HepG2 (cell line): ENCODE results near the gene CCDC50. TPM values are rescaled to one million over a fixed set of nuclear protein-coding genes. Genes with fewer than 3 reads are reported as not detected.

Experiments used
- ATAC-seq: fragments of 200-7000 bp; cut with Tn5 transposase; 3 replicates; pipeline ENCODE4 v1.9.1; 2020; ENCODE audit warnings: mild to moderate bottlenecking, moderate library complexity
- BruUV-seq: library from RNA; stranded (reverse); fragments of 400-500 nt; replicated peaks from 2 replicates; lab custom pipeline; 2021; lab: Mats Ljungman, UMichigan
- CTCF ChIA-PET: fragments of 300-600 bp; formaldehyde crosslinking; extraction: SDS; loops from one replicate; lab custom pipeline; 2021; ENCODE audit warnings: low total read pairs, inconsistent platforms, low intra/inter-chr PET ratio; lab: Yijun Ruan, JAX
- POLR2A ChIA-PET: fragments of 350-600 bp; sonication (Branson Sonifier 250); formaldehyde crosslinking; loops from one replicate; lab custom pipeline; 2020; ENCODE audit warnings: antibody characterized with exemption, inconsistent platforms; lab: Yijun Ruan, JAX
- DNase-seq: peaks from one replicate; pipeline ENCODE4 v3.0.0-alpha.2; 2015; ENCODE audit warnings: low spot score
- FAIRE-seq: peaks from 3 replicates; lab custom pipeline; 2011; peaks lifted over from hg19 to GRCh38; lab: Jason Lieb, UNC
- H2AFZ ChIP-seq: one replicate; pipeline ENCODE4 v1.6.1; 2011; ENCODE audit warnings: low read length, inconsistent platforms
- H3K27ac ChIP-seq: fragments of 300-600 bp; 3 replicates; pipeline ENCODE4 v1.8.0; 2011; ENCODE audit warnings: mixed run types, mild to moderate bottlenecking, mixed read lengths, low read length, inconsistent platforms; ENCODE audit not compliant: insufficient read depth; ENCODE audit errors: extremely low read length
- H3K27me3 ChIP-seq, 2 experiments: fragments of 200-600 bp in 1 of 2; 2 replicates in 1 of 2; 3 replicates in 1 of 2; pipeline versions ENCODE4 v1.6.0 to v1.8.0; 2011; ENCODE audit warnings: low read length in 2 of 2, mild to moderate bottlenecking in 2 of 2, moderate library complexity in 2 of 2, inconsistent platforms in 1 of 2; ENCODE audit not compliant: insufficient read depth in 2 of 2, control insufficient read depth in 1 of 2
- H3K36me3 ChIP-seq, 2 experiments: fragments of 200-600 bp in 1 of 2; replicated peaks in 1 of 2; 2 replicates in 1 of 2; 3 replicates in 1 of 2; pipeline versions ENCODE4 v1.5.1 to v1.8.0; 2011; ENCODE audit warnings: low read length in 2 of 2, inconsistent platforms in 1 of 2; ENCODE audit not compliant: insufficient read depth in 2 of 2, control insufficient read depth in 1 of 2
- H3K4me1 ChIP-seq: 2 replicates; pipeline ENCODE4 v1.5.1; 2012; ENCODE audit warnings: low read length, inconsistent platforms; ENCODE audit not compliant: insufficient read depth
- H3K4me2 ChIP-seq: 2 replicates; pipeline ENCODE4 v1.6.0; 2011; ENCODE audit warnings: low read depth, low read length, inconsistent platforms
- H3K4me3 ChIP-seq, 3 experiments: fragments of 200-600 bp in 1 of 3; sonication (generic), shearing (Covaris generic) in 1 of 3; replicated peaks in 1 of 3; 2 replicates each; pipeline ENCODE4 v1.5.1; 2011 to 2016; ENCODE audit warnings: low read length in 3 of 3, inconsistent platforms in 2 of 3, low read depth in 2 of 3, mild to moderate bottlenecking in 2 of 3, control low read depth in 1 of 3, mixed read lengths in 1 of 3; ENCODE audit not compliant: insufficient read depth in 1 of 3
- H3K79me2 ChIP-seq: one replicate; pipeline ENCODE4 v1.6.1; 2011; ENCODE audit warnings: low read length, inconsistent platforms; ENCODE audit not compliant: insufficient read depth
- H3K9ac ChIP-seq: 2 replicates; pipeline ENCODE4 v1.6.0; 2011; ENCODE audit warnings: mild to moderate bottlenecking, low read depth, low read length, inconsistent platforms; ENCODE audit not compliant: insufficient read depth
- H3K9me3 ChIP-seq: 2 replicates; pipeline ENCODE4 v1.5.1; 2012; ENCODE audit warnings: mild to moderate bottlenecking, low read length
- H4K20me1 ChIP-seq: 2 replicates; pipeline ENCODE4 v1.6.0; 2011; ENCODE audit warnings: inconsistent platforms, mild to moderate bottlenecking, low read length, moderate library complexity; ENCODE audit not compliant: insufficient read depth
- ARNT ChIP-seq: fragments of 450-650 bp; IDR thresholded peaks from 2 replicates; pipeline ENCODE4 v1.6.1; 2017
- FOXA3 ChIP-seq: IDR thresholded peaks from 2 replicates; pipeline ENCODE4 v1.6.1; 2016; ENCODE audit warnings: missing genetic modification reagents, missing compliant biosample characterization
- SIN3A ChIP-seq: IDR thresholded peaks from 2 replicates; pipeline ENCODE4 v1.6.1; 2011; ENCODE audit warnings: low read depth, mild to moderate bottlenecking, control low read depth, low read length, borderline replicate concordance
- TCF7L2 ChIP-seq: IDR thresholded peaks from 2 replicates; pipeline ENCODE4 v1.6.1; 2011; ENCODE audit warnings: mild to moderate bottlenecking, low read depth, low read length, moderate library complexity
- THAP11 ChIP-seq: IDR thresholded peaks from 2 replicates; pipeline ENCODE4 v1.6.1; 2016; ENCODE audit warnings: missing biosample characterization, missing genetic modification reagents
- ZNF446 ChIP-seq: sonication (generic); formaldehyde crosslinking; IDR thresholded peaks from 2 replicates; pipeline ENCODE4 v1.5.0; 2020; ENCODE audit warnings: mild to moderate bottlenecking, missing genetic modification reagents
- ZNF468 ChIP-seq: sonication (generic); formaldehyde crosslinking; IDR thresholded peaks from 2 replicates; pipeline ENCODE4 v1.8.0; 2022; ENCODE audit warnings: mild to moderate bottlenecking, moderate library complexity, missing genetic modification reagents
- ZNF550 ChIP-seq: sonication (generic); formaldehyde crosslinking; IDR thresholded peaks from 2 replicates; pipeline ENCODE4 v1.4.0; 2020; ENCODE audit warnings: mild to moderate bottlenecking, missing genetic modification reagents, borderline replicate concordance
- ZNF607 ChIP-seq: sonication (generic); formaldehyde crosslinking; IDR thresholded peaks from 2 replicates; pipeline ENCODE4 v1.5.1; 2020; ENCODE audit warnings: missing genetic modification reagents, mild to moderate bottlenecking, borderline replicate concordance
- WGBS: methylation state at CpG from one replicate; pipeline ENCODE4 v1.1.6; 2017; ENCODE audit warnings: low lambda C conversion rate; 5-methylcytosine and 5-hydroxymethylcytosine counted together
- in situ Hi-C: cut with HindIII; loops from 2 replicates; pipeline ENCODE4 v1.10.0; 2017; ENCODE audit warnings: low pct_unique_long_range_greater_than_20kb; ENCODE audit not compliant: extremely low pct_ligation_motif_present
- intact Hi-C: fragments of 100-400 bp; cut with micrococcal nuclease; formaldehyde crosslinking; loops from one replicate; pipeline ENCODE4 v1.10.0; 2022; ENCODE audit not compliant: unreplicated experiment
- polyA plus RNA-seq, 8 experiments: library from polyadenylated mRNA; depleted of rRNA in 3 of 8; stranded (reverse) in 7 of 8; unstranded in 1 of 8; fragments of >200 nt; fragmentation: Illumina TruSeq in 4 of 8; extraction: Trizol in 4 of 8; gene quantifications; 2 replicates each; pipeline versions ENCODE4 v1.2.1 to v1.2.3, GENCODE V29; 2011 to 2016; ENCODE audit warnings: low read depth in 4 of 8, missing spikeins in 1 of 8, mixed read lengths in 1 of 8; ENCODE audit not compliant: insufficient read depth in 1 of 8
- total RNA-seq, 5 experiments: library from RNA; depleted of rRNA; stranded (reverse); fragments of >200 nt; fragmentation: Illumina TruSeq; extraction: Trizol; gene quantifications; 2 replicates each; pipeline ENCODE4 v1.2.3, GENCODE V29; 2016; ENCODE audit warnings: low read depth in 1 of 5
- TF ChIP-seq, protein P1 (sequence below): sonication (generic); formaldehyde crosslinking; IDR thresholded peaks from 2 replicates; pipeline ENCODE4 v1.4.0; 2020; ENCODE audit warnings: missing genetic modification reagents, borderline replicate concordance
- TF ChIP-seq, protein P2 (sequence below): sonication (generic); formaldehyde crosslinking; IDR thresholded peaks from 2 replicates; pipeline ENCODE4 v1.5.0; 2020; ENCODE audit warnings: missing genetic modification reagents, mild to moderate bottlenecking, borderline replicate concordance
- TF ChIP-seq, protein P3 (sequence below): sonication (generic); formaldehyde crosslinking; IDR thresholded peaks from 2 replicates; pipeline ENCODE4 v1.5.0; 2020; ENCODE audit warnings: missing genetic modification reagents
- TF ChIP-seq, protein P4 (sequence below): sonication (generic); formaldehyde crosslinking; IDR thresholded peaks from 2 replicates; pipeline ENCODE4 v1.5.0; 2020; ENCODE audit warnings: mild to moderate bottlenecking, missing genetic modification reagents, borderline replicate concordance

CCDC50 gene
- total and polyA plus RNA-seq, 2 of the 13 experiments (the other 11 are each of a cell fraction or from before 2014, with no cell fraction given): 47.6 to 66.4 TPM

- H3K4me3 ChIP-seq: no peak overlapping the region
- ATAC-seq: no peak
- H3K27ac ChIP-seq: no peak overlapping the region
- H3K9me3 ChIP-seq: no peaks in the 10 kb centered on the region
- H3K79me2 ChIP-seq: no peaks in the 10 kb centered on the region
- WGBS: 15% methylated on average over 4 of the region's 4 CpGs
- ChIA-PET CTCF (no interaction called here), POLR2A (no interaction called here)
- no peak for DNase-seq
- no peaks in the 10 kb centered on the region for H3K36me3 ChIP-seq
- no peak overlapping the region for H3K9ac ChIP-seq
- H3K4me2 ChIP-seq: no peak overlapping the region
- intact Hi-C loops (no loop called here), in situ Hi-C loops (no loop called here)
- H3K4me1 ChIP-seq: no peaks in the 10 kb centered on the region
- no peaks in the 10 kb centered on the region for H3K27me3 ChIP-seq
- no TSS peak for BruUV-seq
- H2AFZ ChIP-seq: no peak overlapping the region
- no peak for FAIRE-seq
- H4K20me1 ChIP-seq: no peaks in the 10 kb centered on the region
- TF ChIP-seq, protein P1, sequence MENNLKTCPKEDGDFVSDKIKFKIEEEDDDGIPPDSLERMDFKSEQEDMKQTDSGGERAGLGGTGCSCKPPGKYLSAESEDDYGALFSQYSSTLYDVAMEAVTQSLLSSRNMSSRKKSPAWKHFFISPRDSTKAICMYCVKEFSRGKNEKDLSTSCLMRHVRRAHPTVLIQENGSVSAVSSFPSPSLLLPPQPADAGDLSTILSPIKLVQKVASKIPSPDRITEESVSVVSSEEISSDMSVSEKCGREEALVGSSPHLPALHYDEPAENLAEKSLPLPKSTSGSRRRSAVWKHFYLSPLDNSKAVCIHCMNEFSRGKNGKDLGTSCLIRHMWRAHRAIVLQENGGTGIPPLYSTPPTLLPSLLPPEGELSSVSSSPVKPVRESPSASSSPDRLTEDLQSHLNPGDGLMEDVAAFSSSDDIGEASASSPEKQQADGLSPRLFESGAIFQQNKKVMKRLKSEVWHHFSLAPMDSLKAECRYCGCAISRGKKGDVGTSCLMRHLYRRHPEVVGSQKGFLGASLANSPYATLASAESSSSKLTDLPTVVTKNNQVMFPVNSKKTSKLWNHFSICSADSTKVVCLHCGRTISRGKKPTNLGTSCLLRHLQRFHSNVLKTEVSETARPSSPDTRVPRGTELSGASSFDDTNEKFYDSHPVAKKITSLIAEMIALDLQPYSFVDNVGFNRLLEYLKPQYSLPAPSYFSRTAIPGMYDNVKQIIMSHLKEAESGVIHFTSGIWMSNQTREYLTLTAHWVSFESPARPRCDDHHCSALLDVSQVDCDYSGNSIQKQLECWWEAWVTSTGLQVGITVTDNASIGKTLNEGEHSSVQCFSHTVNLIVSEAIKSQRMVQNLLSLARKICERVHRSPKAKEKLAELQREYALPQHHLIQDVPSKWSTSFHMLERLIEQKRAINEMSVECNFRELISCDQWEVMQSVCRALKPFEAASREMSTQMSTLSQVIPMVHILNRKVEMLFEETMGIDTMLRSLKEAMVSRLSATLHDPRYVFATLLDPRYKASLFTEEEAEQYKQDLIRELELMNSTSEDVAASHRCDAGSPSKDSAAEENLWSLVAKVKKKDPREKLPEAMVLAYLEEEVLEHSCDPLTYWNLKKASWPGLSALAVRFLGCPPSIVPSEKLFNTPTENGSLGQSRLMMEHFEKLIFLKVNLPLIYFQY (CRISPR knock-in tag): no peak
- TF ChIP-seq, protein P2, sequence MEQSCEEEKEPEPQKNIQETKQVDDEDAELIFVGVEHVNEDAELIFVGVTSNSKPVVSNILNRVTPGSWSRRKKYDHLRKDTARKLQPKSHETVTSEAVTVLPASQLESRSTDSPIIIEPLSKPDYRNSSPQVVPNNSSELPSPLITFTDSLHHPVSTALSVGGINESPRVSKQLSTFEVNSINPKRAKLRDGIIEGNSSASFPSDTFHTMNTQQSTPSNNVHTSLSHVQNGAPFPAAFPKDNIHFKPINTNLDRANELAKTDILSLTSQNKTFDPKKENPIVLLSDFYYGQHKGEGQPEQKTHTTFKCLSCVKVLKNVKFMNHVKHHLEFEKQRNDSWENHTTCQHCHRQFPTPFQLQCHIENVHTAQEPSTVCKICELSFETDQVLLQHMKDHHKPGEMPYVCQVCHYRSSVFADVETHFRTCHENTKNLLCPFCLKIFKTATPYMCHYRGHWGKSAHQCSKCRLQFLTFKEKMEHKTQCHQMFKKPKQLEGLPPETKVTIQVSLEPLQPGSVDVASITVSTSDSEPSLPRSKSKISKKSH (CRISPR knock-in tag): no peak
- TF ChIP-seq, protein P3, sequence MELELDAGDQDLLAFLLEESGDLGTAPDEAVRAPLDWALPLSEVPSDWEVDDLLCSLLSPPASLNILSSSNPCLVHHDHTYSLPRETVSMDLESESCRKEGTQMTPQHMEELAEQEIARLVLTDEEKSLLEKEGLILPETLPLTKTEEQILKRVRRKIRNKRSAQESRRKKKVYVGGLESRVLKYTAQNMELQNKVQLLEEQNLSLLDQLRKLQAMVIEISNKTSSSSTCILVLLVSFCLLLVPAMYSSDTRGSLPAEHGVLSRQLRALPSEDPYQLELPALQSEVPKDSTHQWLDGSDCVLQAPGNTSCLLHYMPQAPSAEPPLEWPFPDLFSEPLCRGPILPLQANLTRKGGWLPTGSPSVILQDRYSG (CRISPR knock-in tag): no peak
- TF ChIP-seq ZNF607 (CRISPR knock-in tag) (no peak), ZNF446 (CRISPR knock-in tag) (no peak), ARNT (no peak), FOXA3 (CRISPR knock-in tag) (no peak), ZNF550 (no peak), TCF7L2 (no peak), THAP11 (no peak), SIN3A (no peak), ZNF468 (CRISPR knock-in tag) (no peak)
- TF ChIP-seq, protein P4, sequence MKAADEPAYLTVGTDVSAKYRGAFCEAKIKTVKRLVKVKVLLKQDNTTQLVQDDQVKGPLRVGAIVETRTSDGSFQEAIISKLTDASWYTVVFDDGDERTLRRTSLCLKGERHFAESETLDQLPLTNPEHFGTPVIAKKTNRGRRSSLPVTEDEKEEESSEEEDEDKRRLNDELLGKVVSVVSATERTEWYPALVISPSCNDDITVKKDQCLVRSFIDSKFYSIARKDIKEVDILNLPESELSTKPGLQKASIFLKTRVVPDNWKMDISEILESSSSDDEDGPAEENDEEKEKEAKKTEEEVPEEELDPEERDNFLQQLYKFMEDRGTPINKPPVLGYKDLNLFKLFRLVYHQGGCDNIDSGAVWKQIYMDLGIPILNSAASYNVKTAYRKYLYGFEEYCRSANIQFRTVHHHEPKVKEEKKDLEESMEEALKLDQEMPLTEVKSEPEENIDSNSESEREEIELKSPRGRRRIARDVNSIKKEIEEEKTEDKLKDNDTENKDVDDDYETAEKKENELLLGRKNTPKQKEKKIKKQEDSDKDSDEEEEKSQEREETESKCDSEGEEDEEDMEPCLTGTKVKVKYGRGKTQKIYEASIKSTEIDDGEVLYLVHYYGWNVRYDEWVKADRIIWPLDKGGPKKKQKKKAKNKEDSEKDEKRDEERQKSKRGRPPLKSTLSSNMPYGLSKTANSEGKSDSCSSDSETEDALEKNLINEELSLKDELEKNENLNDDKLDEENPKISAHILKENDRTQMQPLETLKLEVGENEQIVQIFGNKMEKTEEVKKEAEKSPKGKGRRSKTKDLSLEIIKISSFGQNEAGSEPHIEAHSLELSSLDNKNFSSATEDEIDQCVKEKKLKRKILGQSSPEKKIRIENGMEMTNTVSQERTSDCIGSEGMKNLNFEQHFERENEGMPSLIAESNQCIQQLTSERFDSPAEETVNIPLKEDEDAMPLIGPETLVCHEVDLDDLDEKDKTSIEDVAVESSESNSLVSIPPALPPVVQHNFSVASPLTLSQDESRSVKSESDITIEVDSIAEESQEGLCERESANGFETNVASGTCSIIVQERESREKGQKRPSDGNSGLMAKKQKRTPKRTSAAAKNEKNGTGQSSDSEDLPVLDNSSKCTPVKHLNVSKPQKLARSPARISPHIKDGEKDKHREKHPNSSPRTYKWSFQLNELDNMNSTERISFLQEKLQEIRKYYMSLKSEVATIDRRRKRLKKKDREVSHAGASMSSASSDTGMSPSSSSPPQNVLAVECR: no peak
These were observed 46.7 kb upstream of the CCDC50 start for GRCh38 chr3:191282251-191283185.
